ENCODE results near the gene COX19. TPM values are rescaled to one million over a fixed set of nuclear protein-coding genes. Genes with fewer than 3 reads are reported as not detected.

The COX19 gene
- polyA plus RNA-seq, 3 donors, result 7.4 to 15.0 (median 7.6) TPM

- Histone ChIP-seq H3K4me3 (replicated peaks in 1 of 3; ENCODE audit: low read depth in 2 of 3, low read length in 3 of 3) (no peak overlapping the region), H3K9ac (ENCODE audit: insufficient read depth, low read length, poor library complexity, severe bottlenecking) (no peak overlapping the region), H3K36me3 (replicated peaks in 1 of 2; ENCODE audit: control insufficient read depth in 1 of 2, insufficient read depth in 2 of 2, low read length in 2 of 2) (peaks cover 0 to 17% of the 10 kb centered on the region in 2 donors), H3K4me2 (replicated peaks; ENCODE audit: extremely low read depth, low read length, poor library complexity, severe bottlenecking) (no peak overlapping the region), H3K27ac (ENCODE audit: low read depth in 1 of 2, low read length in 2 of 2) (no peak overlapping the region), H3K27me3 (ENCODE audit: control insufficient read depth in 2 of 2, insufficient read depth in 2 of 2, low read length in 2 of 2) (no peaks in the 10 kb centered on the region), H4K20me1 (ENCODE audit: insufficient read depth, low read length) (peaks cover 66% of the 10 kb centered on the region), H3K9me3 (replicated peaks in 1 of 2; ENCODE audit: control insufficient read depth in 1 of 2, insufficient read depth in 1 of 2, low read length in 2 of 2) (peaks cover 20 to 36% of the 10 kb centered on the region in 2 donors), H2AFZ (ENCODE audit: insufficient read depth, low read depth, low read length, poor library complexity, severe bottlenecking) (no peak overlapping the region), H3K79me2 (ENCODE audit: insufficient read depth, low read length) (peaks cover 19% of the 10 kb centered on the region), H3K4me1 (ENCODE audit: control insufficient read depth in 1 of 2, insufficient read depth in 2 of 2, low read length in 2 of 2) (peaks cover 11 to 13% of the 10 kb centered on the region in 2 donors)
- peaks cover 17 to 46% of the 10 kb centered on the region in 2 donors for H3K36me3 Mint-ChIP-seq
- 97% methylated on average over 39 of the region's 42 CpGs for WGBS (ENCODE audit: insufficient coverage)
- no peak for TF ChIP-seq CTCF (IDR thresholded peaks at IDR 0.05)
- no peak overlapping the region for H3K4me3 Mint-ChIP-seq
- intact Hi-C loops (cut with micrococcal nuclease), result no loop called here
- peaks cover 10% of the 10 kb centered on the region for H3K4me1 Mint-ChIP-seq
- H3K27ac Mint-ChIP-seq, result no peak overlapping the region
- peaks cover 28 to 46% (median 36%) of the 10 kb centered on the region in 7 donors for H3K9me3 Mint-ChIP-seq
- peaks cover 1 to 3% (median 2%) of the 10 kb centered on the region in 3 donors for H3K27me3 Mint-ChIP-seq (ENCODE audit: low read depth in 3 of 3)
- DNase-seq, result no peak
These were observed 44.7 kb upstream of the COX19 start for GRCh38 chr7:1019789-1020610.

DNA sequence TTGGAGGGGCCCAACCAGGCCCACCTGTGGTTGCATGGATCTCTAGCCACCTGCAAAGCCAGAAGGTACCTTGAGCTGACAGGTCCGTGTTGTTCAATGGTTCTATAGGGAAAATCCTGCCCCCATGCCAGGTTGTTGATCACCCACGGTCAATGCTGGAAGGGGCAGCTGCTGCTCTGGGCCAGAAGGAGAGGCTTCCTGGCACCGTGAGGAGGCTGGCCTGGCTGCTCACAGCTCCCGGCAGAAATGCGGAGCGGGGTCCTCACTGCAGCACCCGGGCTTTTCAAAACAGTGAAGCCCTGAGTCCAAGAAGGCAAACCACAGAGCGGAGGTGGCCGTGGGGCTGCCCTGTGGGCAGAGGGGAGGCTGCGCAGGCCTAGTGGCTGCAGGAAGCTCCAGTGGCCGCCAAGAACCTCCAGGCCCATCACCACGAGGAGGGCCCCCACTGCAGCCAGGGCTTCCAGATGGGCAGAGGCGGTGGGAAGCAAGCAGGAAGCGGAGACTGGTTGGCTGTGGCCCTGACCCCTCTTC, 44.0 kb upstream of the COX19 start:
- H3K27me3 ChIP-seq (ENCODE audit: control insufficient read depth in 2 of 2, insufficient read depth in 2 of 2, low read length in 2 of 2), result no peaks in the 10 kb centered on the region
- 98% methylated on average over 11 of the region's 14 CpGs for WGBS (ENCODE audit: insufficient coverage)
- H3K4me1 Mint-ChIP-seq, result peaks cover 4% of the 10 kb centered on the region

More for the DNA sequence above, 44.0 kb upstream of the COX19 start:
- peaks cover 66% of the 10 kb centered on the region for H4K20me1 ChIP-seq (ENCODE audit: insufficient read depth, low read length)
- Mint-ChIP-seq H3K27me3 (ENCODE audit: low read depth in 3 of 3) (peaks cover 1 to 3% (median 2%) of the 10 kb centered on the region in 3 donors), H3K36me3 (peaks cover 17 to 40% of the 10 kb centered on the region in 2 donors), H3K9me3 (peaks cover 28 to 46% (median 36%) of the 10 kb centered on the region in 7 donors), H3K27ac (peak overlapping the region in 1 of 7 donors; percentile 41), H3K4me3 (no peak overlapping the region)
- no peak for TF ChIP-seq CTCF (IDR thresholded peaks at IDR 0.05)
- intact Hi-C loops (cut with micrococcal nuclease), result no loop called here
- no peak overlapping the region for H3K9ac ChIP-seq (ENCODE audit: insufficient read depth, low read length, poor library complexity, severe bottlenecking)
- H3K4me1 ChIP-seq (ENCODE audit: control insufficient read depth in 1 of 2, insufficient read depth in 2 of 2, low read length in 2 of 2), result peaks cover 5 to 6% of the 10 kb centered on the region in 2 donors
- H3K27ac ChIP-seq (ENCODE audit: low read depth in 1 of 2, low read length in 2 of 2), result no peak overlapping the region
- DNase-seq, result no peak
- no peak overlapping the region for H2AFZ ChIP-seq (ENCODE audit: insufficient read depth, low read depth, low read length, poor library complexity, severe bottlenecking)
- peaks cover 18% of the 10 kb centered on the region for H3K79me2 ChIP-seq (ENCODE audit: insufficient read depth, low read length)
- H3K4me2 ChIP-seq (replicated peaks; ENCODE audit: extremely low read depth, low read length, poor library complexity, severe bottlenecking), result no peak overlapping the region
- peaks cover 0 to 16% of the 10 kb centered on the region in 2 donors for H3K36me3 ChIP-seq (replicated peaks in 1 of 2; ENCODE audit: control insufficient read depth in 1 of 2, insufficient read depth in 2 of 2, low read length in 2 of 2)
- H3K9me3 ChIP-seq (replicated peaks in 1 of 2; ENCODE audit: control insufficient read depth in 1 of 2, insufficient read depth in 1 of 2, low read length in 2 of 2), result peaks cover 20 to 36% of the 10 kb centered on the region in 2 donors
- H3K4me3 ChIP-seq (replicated peaks in 1 of 3; ENCODE audit: low read depth in 2 of 3, low read length in 3 of 3), result no peak overlapping the region

Data from CD14-positive monocyte (primary cell).